GM23338 (cell line): ENCODE measurements around the gene CTRB2.

ENCODE experiments used
- EZH2phosphoT487 ChIP-seq: fragments of 200-600 bp; sonication (generic); IDR thresholded peaks from one replicate; pipeline ENCODE4 v1.8.1; 2018; ENCODE audit warnings: antibody characterized with exemption; ENCODE audit not compliant: unreplicated experiment
- TF ChIP-seq, protein P1 (sequence below), 2 experiments: fragments of 200-600 bp in 1 of 2; sonication (generic) in 1 of 2; conservative IDR thresholded peaks; 2 replicates each; pipeline versions ENCODE4 v1.5.1 to v1.6.1; 2016 to 2017; ENCODE audit warnings: antibody characterized with exemption in 2 of 2, low read depth in 2 of 2, mild to moderate bottlenecking in 2 of 2, moderate library complexity in 1 of 2

DNA sequence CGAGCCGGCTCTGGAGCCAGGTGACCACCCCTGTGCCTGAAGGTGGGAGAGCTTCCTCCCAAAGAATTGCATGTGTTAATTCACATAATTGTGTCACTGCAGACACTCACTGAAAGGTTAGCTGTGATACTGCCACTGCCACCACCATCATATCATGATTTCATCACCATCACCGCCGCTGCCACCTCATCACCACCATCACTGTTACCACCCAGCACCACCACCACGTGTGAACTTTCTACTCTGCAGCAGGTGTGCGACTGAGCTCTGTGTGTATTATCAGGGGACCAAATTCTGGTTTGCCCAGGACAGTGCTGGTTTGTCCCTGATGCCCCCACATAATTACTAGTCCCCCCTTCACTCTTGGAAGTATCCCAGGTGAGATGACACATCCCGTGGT, 29.3 kb upstream of the CTRB2 start:
- TF ChIP-seq EZH2phosphoT487 = no peak
- TF ChIP-seq, protein P1, sequence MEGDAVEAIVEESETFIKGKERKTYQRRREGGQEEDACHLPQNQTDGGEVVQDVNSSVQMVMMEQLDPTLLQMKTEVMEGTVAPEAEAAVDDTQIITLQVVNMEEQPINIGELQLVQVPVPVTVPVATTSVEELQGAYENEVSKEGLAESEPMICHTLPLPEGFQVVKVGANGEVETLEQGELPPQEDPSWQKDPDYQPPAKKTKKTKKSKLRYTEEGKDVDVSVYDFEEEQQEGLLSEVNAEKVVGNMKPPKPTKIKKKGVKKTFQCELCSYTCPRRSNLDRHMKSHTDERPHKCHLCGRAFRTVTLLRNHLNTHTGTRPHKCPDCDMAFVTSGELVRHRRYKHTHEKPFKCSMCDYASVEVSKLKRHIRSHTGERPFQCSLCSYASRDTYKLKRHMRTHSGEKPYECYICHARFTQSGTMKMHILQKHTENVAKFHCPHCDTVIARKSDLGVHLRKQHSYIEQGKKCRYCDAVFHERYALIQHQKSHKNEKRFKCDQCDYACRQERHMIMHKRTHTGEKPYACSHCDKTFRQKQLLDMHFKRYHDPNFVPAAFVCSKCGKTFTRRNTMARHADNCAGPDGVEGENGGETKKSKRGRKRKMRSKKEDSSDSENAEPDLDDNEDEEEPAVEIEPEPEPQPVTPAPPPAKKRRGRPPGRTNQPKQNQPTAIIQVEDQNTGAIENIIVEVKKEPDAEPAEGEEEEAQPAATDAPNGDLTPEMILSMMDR (conservative IDR thresholded peaks at IDR 0.05; ENCODE audit: low read depth in 2 of 2) = no peak
